Breast epithelium (tissue), 4 donors: ENCODE data around the gene GNPTG. TPM values are rescaled to one million over a fixed set of nuclear protein-coding genes. Genes with fewer than 3 reads are reported as not detected.
A peak's percentile ranks its signal among the peaks of the same experiment; 100 is the strongest.

Source experiments
- DNase-seq, 2 donors: peaks; one replicate each; pipeline ENCODE4 v3.0.0-alpha.2; 2019; ENCODE audit warnings: low spot score in 2 of 2
- H3K27ac ChIP-seq, 2 donors: fragments of 200-600 bp; sonication (generic) in 1 of 2; one replicate each; pipeline ENCODE4 v1.5.1; 2016 to 2019; ENCODE audit warnings: mild to moderate bottlenecking in 1 of 2
- H3K27me3 ChIP-seq, 2 donors: fragments of 200-600 bp; sonication (generic) in 1 of 2; one replicate each; pipeline versions ENCODE4 v1.5.1 to v1.6.0; 2017 to 2019; ENCODE audit warnings: control low read depth in 1 of 2, mild to moderate bottlenecking in 1 of 2
- H3K36me3 ChIP-seq: fragments of 200-600 bp; one replicate; pipeline ENCODE4 v1.5.1; 2019
- H3K4me1 ChIP-seq, 2 donors: fragments of 200-600 bp; sonication (generic); one replicate each; pipeline ENCODE4 v1.5.1; 2016 to 2019; ENCODE audit warnings: control low read depth in 1 of 2
- H3K4me3 ChIP-seq, 3 donors: fragments of 200-600 bp; sonication (generic); 1 replicate in 2 of 3; 2 replicates in 1 of 3; pipeline ENCODE4 v1.5.1; 2016 to 2019; ENCODE audit warnings: mild to moderate bottlenecking in 3 of 3, moderate library complexity in 2 of 3
- H3K9me3 ChIP-seq, 2 donors: fragments of 200-600 bp; sonication (generic) in 1 of 2; one replicate each; pipeline ENCODE4 v1.5.1; 2016 to 2019; ENCODE audit warnings: control low read depth in 1 of 2
- CTCF ChIP-seq, 3 donors: fragments of 450-650 bp; IDR thresholded peaks; one replicate each; pipeline ENCODE4 v1.5.1; 2016 to 2017; ENCODE audit warnings: antibody characterized with exemption in 3 of 3, mild to moderate bottlenecking in 3 of 3, moderate library complexity in 3 of 3
- POLR2A ChIP-seq: fragments of 450-650 bp; IDR thresholded peaks from one replicate; pipeline ENCODE4 v1.6.1; 2016; ENCODE audit warnings: antibody characterized with exemption, mild to moderate bottlenecking, moderate library complexity
- POLR2AphosphoS5 ChIP-seq, 3 donors: sonication (generic); formaldehyde crosslinking; IDR thresholded peaks; one replicate each; pipeline ENCODE4 v1.6.1; 2017; ENCODE audit warnings: antibody characterized with exemption in 3 of 3
- intact Hi-C: fragments of 100-400 bp; cut with DNase I; formaldehyde crosslinking; loops from one replicate; pipeline ENCODE4 v1.15.1; 2023; ENCODE audit warnings: low total_unique reads
- total RNA-seq, 3 donors: library from RNA; depleted of rRNA; stranded (reverse); fragments of >200 nt; gene quantifications; one replicate each; pipeline ENCODE4 v1.1.0, GENCODE V29; 2016

Gene GNPTG
- total RNA-seq, 3 donors from 2014 or later: 50.5 to 89.3 (median 58.4) TPM

GRCh38 chr16:1308977-1309885 is 42.5 kb upstream of the GNPTG start, which contains the start of gene UBE2I:
TSS of gene UBE2I (plus strand) at chr16:1309636. CDS start at chr16:1314031, 4,395 bp downstream.
- intact Hi-C loops: loop anchor here (2.0 kb wide), 1 partner anchor 38 kb away; no protein-coding TSS in a partner anchor
- peak; percentile 96 to 98 for DNase-seq
- H3K27me3 ChIP-seq: no peaks in the 10 kb centered on the region
- H3K27ac ChIP-seq: peak within 1 kb of the TSS; percentile 97
- peak within 1 kb of the TSS; percentile 75 to 88 (median 78) for H3K4me3 ChIP-seq
- no peaks in the 10 kb centered on the region for H3K9me3 ChIP-seq
- peaks cover 18% of the 10 kb centered on the region in 2 donors for H3K4me1 ChIP-seq
- TF ChIP-seq POLR2A (no peak), CTCF (IDR thresholded peaks at IDR 0.05) (no peak), POLR2AphosphoS5 (IDR thresholded peaks at IDR 0.05) (peak; percentile 78 to 81 (median 79))
- H3K36me3 ChIP-seq: no peaks in the 10 kb centered on the region

GRCh38 chr16:1309888-1310831 is 41.6 kb upstream of the GNPTG start:
- DNase-seq: peak in 1 of 2 donors; percentile 44
- Histone ChIP-seq H3K27me3 (no peaks in the 10 kb centered on the region), H3K9me3 (no peaks in the 10 kb centered on the region), H3K4me1 (peaks cover 18% of the 10 kb centered on the region in 2 donors), H3K4me3 (peak overlapping the region; percentile 75 to 88 (median 78)), H3K36me3 (no peaks in the 10 kb centered on the region), H3K27ac (peak overlapping the region; percentile 60 to 97)
- intact Hi-C loops: loop anchor here (2.0 to 10.0 kb wide), 2 partner anchors 37 to 105 kb away; partner anchors contain the start of gene UNKL
- TF ChIP-seq CTCF (IDR thresholded peaks at IDR 0.05) (no peak), POLR2AphosphoS5 (IDR thresholded peaks at IDR 0.05) (peak; percentile 8 to 67 (median 21))

- peaks cover 18% of the 10 kb centered on the region in 2 donors for H3K4me1 ChIP-seq
- H3K27ac ChIP-seq: peak overlapping the region in 1 of 2 donors; percentile 97
These were observed 40.9 kb upstream of the GNPTG start for GRCh38 chr16:1310832-1311200.

GRCh38 chr16:1311212-1311737 is 40.5 kb upstream of the GNPTG start:
- TF ChIP-seq POLR2A: no peak
- TF ChIP-seq CTCF (IDR thresholded peaks at IDR 0.05): no peak
- TF ChIP-seq POLR2AphosphoS5 (IDR thresholded peaks at IDR 0.05): no peak

More at GRCh38 chr16:1310832-1311200, 40.9 kb upstream of the GNPTG start:
- TF ChIP-seq CTCF (IDR thresholded peaks at IDR 0.05): no peak
- TF ChIP-seq POLR2A: no peak
- no peak for TF ChIP-seq POLR2AphosphoS5 (IDR thresholded peaks at IDR 0.05)
- no peaks in the 10 kb centered on the region for H3K27me3 ChIP-seq
- no peaks in the 10 kb centered on the region for H3K9me3 ChIP-seq
- H3K36me3 ChIP-seq: no peaks in the 10 kb centered on the region
- DNase-seq: no peak
- intact Hi-C loops: loop anchor here (10.0 kb wide), 1 partner anchor 104 kb away; the partner anchor contains the start of gene UNKL
- H3K4me3 ChIP-seq: peak overlapping the region; percentile 75 to 88 (median 78)

More at GRCh38 chr16:1311212-1311737, 40.5 kb upstream of the GNPTG start:
- Histone ChIP-seq H3K27ac (peak overlapping the region; percentile 27 to 48), H3K27me3 (no peaks in the 10 kb centered on the region), H3K4me3 (peak overlapping the region; percentile 75 to 88 (median 78)), H3K36me3 (no peaks in the 10 kb centered on the region), H3K9me3 (no peaks in the 10 kb centered on the region), H3K4me1 (peaks cover 18% of the 10 kb centered on the region in 2 donors)
- DNase-seq: no peak
- intact Hi-C loops: loop anchor here (10.0 kb wide), 1 partner anchor 104 kb away; the partner anchor contains the start of gene UNKL
